Transverse colon (tissue), 4 donors: ENCODE results near the gene DIS3L2. TPM values are rescaled to one million over a fixed set of nuclear protein-coding genes. Genes with fewer than 3 reads are reported as not detected.

Experiments
- DNase-seq: peaks from one replicate; pipeline ENCODE4 v3.0.0-alpha.2; 2019
- H3K27ac ChIP-seq, 4 donors: fragments of 200-600 bp; sonication (generic); 2 replicates each; pipeline ENCODE4 v1.5.1; 2016 to 2018; ENCODE audit warnings: inconsistent platforms in 4 of 4
- H3K27me3 ChIP-seq: fragments of 200-600 bp; sonication (generic); 2 replicates; pipeline ENCODE4 v1.5.1; 2017; ENCODE audit warnings: inconsistent platforms
- H3K36me3 ChIP-seq, 4 donors: fragments of 200-600 bp; sonication (generic); 2 replicates each; pipeline ENCODE4 v1.5.1; 2017 to 2019; ENCODE audit warnings: inconsistent platforms in 4 of 4
- H3K4me1 ChIP-seq, 4 donors: fragments of 200-600 bp; sonication (generic); 2 replicates each; pipeline ENCODE4 v1.5.1; 2017 to 2020; ENCODE audit warnings: inconsistent platforms in 4 of 4
- H3K4me3 ChIP-seq, 4 donors: fragments of 200-600 bp; sonication (generic); 1 replicate in 1 of 4; 2 replicates in 3 of 4; pipeline versions ENCODE4 v1.5.1 to v1.6.1; 2017 to 2019; ENCODE audit warnings: inconsistent platforms in 4 of 4
- H3K9me3 ChIP-seq, 2 donors: fragments of 200-600 bp; sonication (generic); 2 replicates each; pipeline ENCODE4 v1.5.1; 2017 to 2019; ENCODE audit warnings: inconsistent platforms in 2 of 2
- CTCF ChIP-seq, 5 experiments: fragments of 200-600 bp in 3 of 5; fragments of 450-650 bp in 2 of 5; sonication (generic) in 3 of 5; IDR thresholded peaks; 1 replicate in 2 of 5; 2 replicates in 3 of 5; pipeline ENCODE4 v1.5.1; 2016 to 2017; ENCODE audit warnings: antibody characterized with exemption in 5 of 5, inconsistent platforms in 3 of 5, mild to moderate bottlenecking in 2 of 5, moderate library complexity in 1 of 5
- EP300 ChIP-seq: sonication (generic); formaldehyde crosslinking; IDR thresholded peaks from one replicate; pipeline ENCODE4 v1.6.1; 2017; ENCODE audit warnings: antibody characterized with exemption, low read depth
- POLR2A ChIP-seq: fragments of 450-650 bp; IDR thresholded peaks from one replicate; pipeline ENCODE4 v1.6.1; 2016; ENCODE audit warnings: antibody characterized with exemption, mild to moderate bottlenecking, moderate library complexity
- POLR2AphosphoS5 ChIP-seq, 3 donors: sonication (generic); formaldehyde crosslinking; IDR thresholded peaks; one replicate each; pipeline ENCODE4 v1.6.1; 2016; ENCODE audit warnings: antibody characterized with exemption in 3 of 3
- WGBS, 2 donors: methylation state at CpG; one replicate each; pipeline ENCODE4 v1.1.5; 2018; ENCODE audit warnings: low coverage in 1 of 2; 5-methylcytosine and 5-hydroxymethylcytosine counted together
- in situ Hi-C, 4 donors: fragments of 200-750 bp; cut with MboI; loops; one replicate each; pipeline versions ENCODE4 v1.15.0 to v1.15.1; 2017; ENCODE audit warnings: low sequenced_read_pairs in 3 of 4, low pct_ligation_motif_present in 1 of 4, low pct_unique_long_range_greater_than_20kb in 1 of 4
- intact Hi-C: fragments of 100-400 bp; cut with DNase I; formaldehyde crosslinking; loops from one replicate; pipeline ENCODE4 v1.15.1; 2023; ENCODE audit warnings: low total_unique reads
- total RNA-seq, 4 donors: library from RNA; depleted of rRNA; stranded (reverse); fragments of >200 nt; gene quantifications; one replicate each; pipeline ENCODE4 v1.1.0, GENCODE V29; 2016

Gene DIS3L2
- total RNA-seq, 4 donors from 2014 or later = 24.7 to 99.9 (median 51.2) TPM

GRCh38 chr2:232094883-232095282 lies 133.4 kb downstream of the DIS3L2 start:
- no peak for DNase-seq
- in situ Hi-C loops = no loop called here
- no peaks in the 10 kb centered on the region for H3K4me1 ChIP-seq
- no peaks in the 10 kb centered on the region for H3K27me3 ChIP-seq
- no peak overlapping the region for H3K4me3 ChIP-seq
- H3K9me3 ChIP-seq = peaks cover 5 to 6% of the 10 kb centered on the region in 2 donors
- intact Hi-C loops = no loop called here
- H3K27ac ChIP-seq = no peak overlapping the region
- H3K36me3 ChIP-seq = peaks cover 0 to 21% (median 0%) of the 10 kb centered on the region in 4 donors
- TF ChIP-seq POLR2AphosphoS5 (IDR thresholded peaks at IDR 0.05) = no peak
- TF ChIP-seq EP300 = no peak
- TF ChIP-seq POLR2A = no peak
- TF ChIP-seq CTCF (IDR thresholded peaks at IDR 0.05) = no peak

- Histone ChIP-seq H3K27me3 (no peaks in the 10 kb centered on the region), H3K36me3 (peaks cover 0 to 21% (median 0%) of the 10 kb centered on the region in 4 donors), H3K9me3 (peaks cover 5 to 6% of the 10 kb centered on the region in 2 donors), H3K27ac (no peak overlapping the region), H3K4me1 (no peaks in the 10 kb centered on the region), H3K4me3 (no peak overlapping the region)
- no peak for TF ChIP-seq CTCF (IDR thresholded peaks at IDR 0.05)
- no peak for TF ChIP-seq POLR2AphosphoS5 (IDR thresholded peaks at IDR 0.05)
- TF ChIP-seq EP300 = no peak
- no peak for TF ChIP-seq POLR2A
- intact Hi-C loops = no loop called here
- no peak for DNase-seq
- 100% methylated on average over 1 of the region's 1 CpG; no CpG with 5 or more reads in 1 of the 2 donors for WGBS, 2 donors
- in situ Hi-C loops = no loop called here
Measured at GRCh38 chr2:232097260-232097659, 135.7 kb downstream of the DIS3L2 start.

GRCh38 chr2:232097758-232098157 lies 136.2 kb downstream of the DIS3L2 start:
- Histone ChIP-seq H3K27me3 (no peaks in the 10 kb centered on the region), H3K4me3 (no peak overlapping the region), H3K9me3 (peaks cover 5 to 6% of the 10 kb centered on the region in 2 donors), H3K4me1 (no peaks in the 10 kb centered on the region), H3K36me3 (peaks cover 0 to 21% (median 0%) of the 10 kb centered on the region in 4 donors), H3K27ac (no peak overlapping the region)
- TF ChIP-seq EP300 = no peak
- no peak for TF ChIP-seq CTCF (IDR thresholded peaks at IDR 0.05)
- no peak for TF ChIP-seq POLR2AphosphoS5 (IDR thresholded peaks at IDR 0.05)
- no peak for TF ChIP-seq POLR2A
- intact Hi-C loops = no loop called here
- 90 to 100% methylated on average over 1 to 6 of the region's 6 CpGs for WGBS, 2 donors
- in situ Hi-C loops = no loop called here
- no peak for DNase-seq

- H3K36me3 ChIP-seq = no peaks in the 10 kb centered on the region
- TF ChIP-seq POLR2AphosphoS5 (IDR thresholded peaks at IDR 0.05) (no peak), POLR2A (no peak), CTCF (IDR thresholded peaks at IDR 0.05) (no peak), EP300 (no peak)
- no peak overlapping the region for H3K27ac ChIP-seq
- in situ Hi-C loops = no loop called here
- no peaks in the 10 kb centered on the region for H3K9me3 ChIP-seq
- H3K27me3 ChIP-seq = no peaks in the 10 kb centered on the region
- intact Hi-C loops = no loop called here
- no peak overlapping the region for H3K4me3 ChIP-seq
- H3K4me1 ChIP-seq = no peaks in the 10 kb centered on the region
- 88 to 93% methylated on average over 4 of the region's 4 CpGs for WGBS, 2 donors
- no peak for DNase-seq
Measured at GRCh38 chr2:232102380-232102779, 140.9 kb downstream of the DIS3L2 start.
